Left renal cortex interstitium (tissue), 4 donors: Measurements from ENCODE around the gene ZNF460. TPM values are rescaled to one million over a fixed set of nuclear protein-coding genes. Genes with fewer than 3 reads are reported as not detected.
A peak's percentile ranks its signal among the peaks of the same experiment; 100 is the strongest.

Experiments
- DNase-seq, 4 donors: peaks; one replicate each; pipeline ENCODE4 v3.0.0-alpha.2; 2013; ENCODE audit warnings: low read depth in 4 of 4, low spot score in 2 of 4, missing footprints in 1 of 4
- polyA plus RNA-seq, 4 donors: library from polyadenylated mRNA; unstranded; fragments of 120-200 nt; gene quantifications; one replicate each; pipeline ENCODE4 v1.2.1, GENCODE V29; 2013; ENCODE audit not compliant: insufficient read length in 4 of 4

Gene ZNF460
- polyA plus RNA-seq, 4 donors: 1.4 to 5.5 (median 3.4) TPM

- peak; percentile 86 to 93 (median 92) for DNase-seq
Observed at GRCh38 chr19:57279418-57280164, 694 bp upstream of the ZNF460 start.

GRCh38 chr19:57280962-57281400, 696 bp downstream of the ZNF460 start:
- peak in 1 of 4 donors; percentile 13 for DNase-seq

DNA sequence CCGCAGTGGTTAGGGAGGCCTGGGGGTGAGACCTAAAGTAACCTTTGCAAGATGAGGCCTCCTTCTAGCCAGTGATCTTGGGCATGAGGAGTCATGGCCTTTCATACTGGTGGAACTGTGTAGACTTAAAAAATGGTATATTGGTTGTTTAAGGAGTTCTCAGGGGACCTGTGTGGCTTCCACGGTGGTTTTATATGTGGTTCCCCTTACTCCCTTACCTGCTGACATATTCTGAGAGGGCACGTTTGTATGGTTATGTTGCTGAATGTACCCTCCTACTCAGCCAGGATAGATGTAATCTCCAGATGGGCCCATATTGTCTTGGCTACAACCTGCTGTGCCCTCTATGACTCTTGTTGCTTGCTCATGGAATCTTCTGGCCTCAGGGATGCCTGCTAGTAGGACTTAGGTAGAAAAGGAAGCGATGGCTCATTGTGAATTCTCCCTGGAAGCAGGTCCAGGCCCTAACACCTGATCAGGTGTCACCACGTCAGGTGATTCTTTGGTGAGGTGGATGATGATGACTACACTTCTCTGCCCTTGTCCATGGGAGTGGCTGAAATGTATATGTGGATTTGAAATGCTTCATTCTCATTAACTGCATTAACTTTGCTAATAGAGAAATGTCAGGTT, 1.8 kb downstream of the ZNF460 start:
- DNase-seq: no peak

DNA sequence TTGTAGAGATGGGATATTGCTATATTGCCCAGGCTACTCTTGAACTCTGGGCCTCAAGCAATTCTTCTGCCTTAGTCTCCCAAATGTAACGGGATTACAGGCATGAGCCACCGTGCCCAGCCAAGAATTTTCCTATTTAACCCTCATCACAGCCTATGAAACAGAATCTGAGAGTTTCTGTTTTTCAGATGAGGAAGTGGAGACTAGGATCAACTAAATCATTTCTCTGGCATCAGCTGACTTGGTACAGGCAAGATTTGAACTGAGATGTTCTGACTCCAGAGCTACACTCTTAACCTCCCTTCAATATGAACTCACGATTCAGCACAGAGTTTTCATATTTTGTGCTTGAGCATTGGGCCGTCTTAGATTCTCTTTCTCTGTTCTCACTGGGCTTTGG, 8.1 kb downstream of the ZNF460 start:
- no peak for DNase-seq

- DNase-seq: no peak
Observed at GRCh38 chr19:57290970-57291369, 10.7 kb downstream of the ZNF460 start.

DNA sequence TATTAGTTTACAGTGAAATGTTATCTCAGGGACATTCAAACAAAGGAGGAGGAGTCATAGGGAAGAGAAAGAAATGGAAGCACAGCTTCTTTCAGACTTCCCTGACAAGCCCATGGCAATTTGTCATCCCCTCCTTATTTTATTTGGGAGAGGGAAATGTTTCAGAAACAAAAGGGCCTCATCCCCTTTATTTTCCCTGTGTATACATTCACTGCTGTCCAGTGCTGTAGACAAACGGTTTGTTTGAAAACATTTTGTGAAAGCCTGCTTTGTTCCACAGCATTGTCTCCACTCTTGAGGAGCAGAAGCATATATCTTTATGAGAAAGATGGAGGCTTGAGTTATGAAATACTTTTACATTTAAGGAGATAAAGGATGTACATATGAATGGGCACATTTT, 12.3 kb downstream of the ZNF460 start:
- DNase-seq: no peak

DNA sequence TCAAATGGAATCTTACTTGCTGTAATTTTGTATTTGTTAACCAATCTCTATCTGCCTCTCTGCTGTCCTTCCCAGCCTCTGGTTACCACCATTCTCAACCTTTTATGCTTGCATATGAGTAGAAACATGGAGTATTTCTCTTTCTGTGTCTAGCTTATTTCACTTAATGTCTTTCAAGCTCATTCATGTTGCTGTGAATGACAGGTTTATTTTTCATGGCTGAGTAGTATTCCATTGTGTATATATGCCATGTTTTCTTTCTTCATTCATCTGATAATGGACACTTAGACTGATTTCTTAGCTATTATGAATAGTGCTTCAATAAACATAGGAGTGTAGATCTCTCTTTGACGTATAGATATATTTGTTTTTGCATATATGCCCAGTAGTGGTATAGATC, 13.4 kb downstream of the ZNF460 start:
- DNase-seq: no peak

GRCh38 chr19:57302020-57302465, 21.8 kb downstream of the ZNF460 start:
- DNase-seq: no peak

- DNase-seq: no peak
Observed at GRCh38 chr19:57302727-57303401, 22.6 kb downstream of the ZNF460 start.

GRCh38 chr19:57305056-57305455, 24.8 kb downstream of the ZNF460 start:
- DNase-seq: no peak

- no peak for DNase-seq
Observed at GRCh38 chr19:57308514-57308913, 28.2 kb downstream of the ZNF460 start.

DNA sequence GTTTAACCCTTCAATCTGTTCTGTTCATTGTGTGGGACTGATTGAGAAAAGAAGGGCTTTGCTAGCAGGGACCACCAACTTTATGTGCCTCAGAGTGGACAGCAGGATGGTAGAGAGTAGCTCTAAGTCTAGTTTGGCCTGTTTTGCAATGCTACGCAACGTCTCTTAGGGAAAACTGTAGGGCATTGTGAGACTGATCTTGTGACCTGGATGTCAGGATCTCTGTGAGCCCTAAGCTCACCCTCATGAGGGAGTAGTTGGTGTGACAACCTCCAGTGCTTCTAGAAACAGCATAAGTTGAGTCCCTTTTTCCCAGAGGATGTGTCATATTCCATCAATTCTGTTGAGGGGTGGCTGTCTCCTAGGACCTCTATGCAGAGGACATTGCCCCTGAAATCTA, 30.5 kb downstream of the ZNF460 start:
- no peak for DNase-seq

DNA sequence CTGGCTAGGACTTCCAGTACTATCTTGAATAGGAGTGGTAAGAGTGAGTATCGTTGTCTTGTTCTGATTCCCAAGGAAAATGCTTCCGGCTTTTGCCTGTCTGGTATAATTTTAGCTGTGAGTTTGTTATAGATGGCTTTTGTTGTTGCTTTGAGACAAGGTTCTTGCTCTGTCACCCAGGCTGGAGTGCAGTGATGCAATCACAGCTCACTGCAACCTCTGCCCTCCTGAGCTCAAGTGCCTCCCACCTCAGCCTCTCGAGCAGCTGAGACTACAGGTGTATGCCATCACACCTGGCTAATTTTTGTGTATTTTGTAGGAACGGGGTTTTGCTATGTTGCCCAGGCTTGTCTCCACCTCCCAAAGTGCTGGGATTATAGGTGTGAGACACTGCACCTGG, 33.9 kb downstream of the ZNF460 start:
- no peak for DNase-seq

DNA sequence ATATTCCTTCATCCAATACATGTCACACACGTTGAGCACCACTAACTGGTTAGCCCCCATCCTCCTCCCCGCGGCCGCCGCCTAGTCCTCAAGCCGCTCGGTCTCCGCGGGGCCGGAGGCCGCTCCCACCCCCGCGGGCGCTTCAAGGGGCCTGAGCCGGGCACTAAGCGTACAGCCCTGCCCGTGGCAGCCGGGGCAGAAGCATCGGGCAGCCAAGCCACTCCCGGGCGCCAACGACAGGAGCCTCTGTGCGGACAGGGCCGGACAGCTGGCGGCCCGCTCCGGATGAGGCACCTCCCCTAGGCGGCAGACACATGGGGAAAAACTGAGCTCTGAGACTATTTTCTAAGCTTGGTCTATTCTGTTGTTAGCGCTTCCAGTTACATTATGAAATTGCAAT, 37.2 kb downstream of the ZNF460 start:
- no peak for DNase-seq

DNA sequence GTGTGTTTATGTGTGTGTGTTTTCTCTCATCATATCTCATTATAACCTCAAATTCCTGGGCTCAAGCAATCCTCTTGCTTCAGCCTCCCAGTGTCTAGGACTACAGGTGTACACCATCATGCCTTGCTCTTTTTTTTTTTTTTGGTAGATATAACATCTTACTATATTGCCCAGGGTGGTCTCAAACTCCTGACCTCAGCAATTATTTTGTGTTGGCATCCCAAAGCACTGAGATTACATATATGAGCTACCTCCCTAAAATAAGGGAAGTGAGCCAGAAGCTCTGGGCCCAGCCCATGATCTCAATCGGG, 39.5 kb downstream of the ZNF460 start:
- peak in 2 of 4 donors; percentile 13 to 28 for DNase-seq

GRCh38 chr19:57320180-57321084, 40.1 kb downstream of the ZNF460 start, which contains the start of gene ZNF543:
TSS of gene ZNF543 (plus strand) at chr19:57320472. CDS start at chr19:57320854, 382 bp downstream.
- DNase-seq: peak; percentile 83 to 96 (median 90)

- no peak for DNase-seq
Observed at GRCh38 chr19:57321116-57321515, 40.8 kb downstream of the ZNF460 start.

DNA sequence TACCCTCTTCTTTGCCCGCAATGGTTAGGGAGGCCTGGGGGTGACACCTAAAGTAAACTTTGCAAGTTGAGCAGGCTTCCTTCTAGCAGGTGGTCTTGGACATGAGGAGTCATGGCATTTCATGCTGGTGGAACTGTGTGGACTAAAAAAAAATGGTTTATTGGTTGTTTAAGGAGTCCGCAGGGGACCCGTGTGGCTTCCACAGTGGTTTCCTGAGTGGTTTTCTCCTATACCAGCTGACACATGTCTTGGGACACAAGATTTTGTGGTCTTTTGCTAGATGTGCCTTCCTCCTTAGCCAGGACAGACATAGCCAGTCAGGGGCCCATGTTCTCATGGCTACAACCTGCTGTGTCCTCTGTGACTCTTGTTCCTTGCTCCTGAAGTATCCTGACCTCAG, 41.5 kb downstream of the ZNF460 start:
- DNase-seq: no peak

GRCh38 chr19:57324992-57325391, 44.7 kb downstream of the ZNF460 start:
- no peak for DNase-seq

DNA sequence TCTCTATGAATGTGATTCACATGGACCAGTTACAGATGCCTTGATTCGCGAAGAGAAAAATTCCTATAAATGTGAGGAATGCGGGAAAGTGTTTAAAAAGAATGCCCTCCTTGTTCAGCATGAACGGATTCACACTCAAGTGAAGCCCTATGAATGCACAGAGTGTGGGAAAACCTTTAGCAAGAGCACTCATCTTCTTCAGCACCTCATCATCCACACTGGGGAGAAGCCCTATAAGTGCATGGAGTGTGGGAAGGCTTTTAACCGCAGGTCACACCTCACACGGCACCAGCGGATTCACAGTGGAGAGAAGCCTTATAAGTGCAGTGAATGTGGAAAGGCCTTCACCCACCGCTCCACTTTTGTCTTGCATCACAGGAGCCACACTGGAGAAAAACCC, 47.7 kb downstream of the ZNF460 start:
- DNase-seq: no peak

- DNase-seq: no peak
Observed at GRCh38 chr19:57334191-57334590, 53.9 kb downstream of the ZNF460 start.
